HCT116 (cell line): ENCODE measurements around the gene ADAP2. TPM values are rescaled to one million over a fixed set of nuclear protein-coding genes. Genes with fewer than 3 reads are reported as not detected.

Experiments
- ATAC-seq: fragments of 200-7000 bp; cut with Tn5 transposase; 2 replicates; pipeline ENCODE4 v1.9.1; 2020; ENCODE audit warnings: mild to moderate bottlenecking, moderate library complexity
- BruUV-seq: library from RNA; stranded (reverse); fragments of 400-500 nt; replicated peaks from 2 replicates; lab custom pipeline; 2021; lab: Mats Ljungman, UMichigan
- CTCF ChIA-PET: fragments of 300-600 bp; sonication (Branson Sonifier 250); formaldehyde crosslinking; loops from one replicate; lab custom pipeline; 2021; ENCODE audit warnings: antibody characterized with exemption; lab: Charles Lee
- POLR2A ChIA-PET: fragments of 300-600, 350-600 bp; sonication (Branson Sonifier 250); formaldehyde crosslinking; loops from one replicate; lab custom pipeline; 2021; ENCODE audit warnings: antibody characterized with exemption; lab: Charles Lee
- RAD21 ChIA-PET, 2 experiments: fragments of 300-600 bp; sonication (Branson Sonifier 250); formaldehyde crosslinking; loops; one replicate each; lab custom pipeline; 2023; ENCODE audit warnings: low total read pairs in 2 of 2; ENCODE audit not compliant: uncharacterized antibody in 2 of 2, unreplicated experiment in 2 of 2, low non-redundant PET in 1 of 2; lab: Charles Lee
- DNase-seq: peaks from one replicate; pipeline ENCODE4 v3.0.0-alpha.2; 2010; ENCODE audit warnings: low read depth, low spot score
- H2AFZ ChIP-seq: fragments of 200-600 bp; shearing (Covaris generic), sonication (generic); 2 replicates; pipeline ENCODE4 v1.6.1; 2017; ENCODE audit warnings: low read depth, mixed run types, mixed read lengths, antibody characterized with exemption, low read length; ENCODE audit not compliant: poor library complexity, severe bottlenecking
- H3K27ac ChIP-seq: 2 replicates; pipeline ENCODE4 v1.5.1; 2012; ENCODE audit warnings: low read depth, low read length
- H3K27me3 ChIP-seq: fragments of 200-600 bp; sonication (generic); 2 replicates; pipeline ENCODE4 v1.6.1; 2016; ENCODE audit warnings: mixed run types, low read length, mixed read lengths; ENCODE audit not compliant: insufficient read depth
- H3K36me3 ChIP-seq, 2 experiments: fragments of 200-500 bp in 1 of 2; fragments of 200-600 bp in 1 of 2; sonication (Bioruptor generic) in 1 of 2; sonication (generic) in 1 of 2; 2 replicates each; pipeline versions ENCODE4 v1.5.1 to v1.6.1; 2014 to 2016; ENCODE audit warnings: low read length in 2 of 2, inconsistent platforms in 1 of 2, mixed read lengths in 1 of 2, mixed run types in 1 of 2; ENCODE audit not compliant: insufficient read depth in 2 of 2, control insufficient read depth in 1 of 2
- H3K4me1 ChIP-seq, 2 experiments: fragments of 200-600 bp in 1 of 2; sonication (generic) in 1 of 2; 2 replicates each; pipeline versions ENCODE4 v1.5.1 to v1.6.1; 2012 to 2017; ENCODE audit warnings: low read length in 2 of 2, inconsistent platforms in 1 of 2, mild to moderate bottlenecking in 1 of 2, mixed read lengths in 1 of 2, mixed run types in 1 of 2, moderate library complexity in 1 of 2; ENCODE audit not compliant: insufficient read depth in 2 of 2, control insufficient read depth in 1 of 2
- H3K4me2 ChIP-seq: fragments of 200-600 bp; sonication (generic); 2 replicates; pipeline ENCODE4 v1.6.1; 2017; ENCODE audit warnings: mixed run types, low read length, mixed read lengths
- H3K4me3 ChIP-seq, 2 experiments: fragments of 200-600 bp in 1 of 2; sonication (generic) in 1 of 2; replicated peaks in 1 of 2; 2 replicates each; pipeline ENCODE4 v1.5.1; 2011 to 2016; ENCODE audit warnings: low read length in 2 of 2, control low read depth in 1 of 2, low read depth in 1 of 2, mild to moderate bottlenecking in 1 of 2, mixed read lengths in 1 of 2, mixed run types in 1 of 2
- H3K79me2 ChIP-seq: fragments of 200-600 bp; sonication (generic); 2 replicates; pipeline ENCODE4 v1.6.1; 2017; ENCODE audit warnings: mild to moderate bottlenecking, mixed run types, low read length, moderate library complexity, mixed read lengths; ENCODE audit not compliant: insufficient read depth
- H3K9ac ChIP-seq: fragments of 200-600 bp; sonication (generic); 2 replicates; pipeline ENCODE4 v1.6.1; 2016; ENCODE audit warnings: low read length, mixed read lengths
- H3K9me2 ChIP-seq: fragments of 200-600 bp; sonication (generic), shearing (Covaris generic); 2 replicates; pipeline ENCODE4 v1.6.1; 2017; ENCODE audit warnings: mixed run types, mild to moderate bottlenecking, moderate library complexity; ENCODE audit not compliant: insufficient read depth
- H3K9me3 ChIP-seq, 2 experiments: fragments of 200-500 bp in 1 of 2; fragments of 200-600 bp in 1 of 2; sonication (Bioruptor generic) in 1 of 2; sonication (generic) in 1 of 2; 2 replicates each; pipeline ENCODE4 v1.6.1; 2014 to 2017; ENCODE audit warnings: low read length in 2 of 2, mixed read lengths in 2 of 2, inconsistent platforms in 1 of 2, low read depth in 1 of 2, mild to moderate bottlenecking in 1 of 2, mixed run types in 1 of 2, moderate library complexity in 1 of 2; ENCODE audit not compliant: control insufficient read depth in 1 of 2, insufficient read depth in 1 of 2
- H4K20me1 ChIP-seq: fragments of 200-600 bp; sonication (generic), shearing (Covaris generic); 2 replicates; pipeline ENCODE4 v1.6.1; 2017; ENCODE audit warnings: mixed run types, mild to moderate bottlenecking, moderate library complexity; ENCODE audit not compliant: insufficient read depth
- ATF3 ChIP-seq: IDR thresholded peaks from 2 replicates; pipeline ENCODE4 v1.6.1; 2012
- CBX3 ChIP-seq: IDR thresholded peaks from 2 replicates; pipeline ENCODE4 v1.6.1; 2012; ENCODE audit warnings: low read depth
- CEBPB ChIP-seq: IDR thresholded peaks from 2 replicates; pipeline ENCODE4 v1.6.1; 2012; ENCODE audit warnings: low read depth
- CTCF ChIP-seq, 3 experiments: fragments of 200-600 bp in 1 of 3; sonication (generic) in 1 of 3; IDR thresholded peaks in 2 of 3; conservative IDR thresholded peaks in 1 of 3; 2 replicates each; pipeline ENCODE4 v1.5.1; 2012 to 2017; ENCODE audit warnings: low read depth in 2 of 3, low read length in 2 of 3, antibody characterized with exemption in 1 of 3, borderline replicate concordance in 1 of 3, control low read depth in 1 of 3, mild to moderate bottlenecking in 1 of 3, mixed read lengths in 1 of 3, mixed run types in 1 of 3, moderate library complexity in 1 of 3; ENCODE audit not compliant: insufficient read depth in 1 of 3
- EGR1 ChIP-seq: IDR thresholded peaks from 2 replicates; pipeline ENCODE4 v1.6.1; 2012; ENCODE audit warnings: low read depth
- ELF1 ChIP-seq: IDR thresholded peaks from 2 replicates; pipeline ENCODE4 v1.6.1; 2012; ENCODE audit warnings: low read depth, borderline replicate concordance
- EZH2 ChIP-seq: fragments of 200-600 bp; sonication (generic); IDR thresholded peaks from 2 replicates; pipeline ENCODE4 v1.6.1; 2017; ENCODE audit warnings: antibody characterized with exemption, mixed run types
- EZH2phosphoT487 ChIP-seq: fragments of 200-600 bp; IDR thresholded peaks from 2 replicates; pipeline ENCODE4 v1.6.1; 2018; ENCODE audit warnings: antibody characterized with exemption, borderline replicate concordance
- FOSL1 ChIP-seq: IDR thresholded peaks from 2 replicates; pipeline ENCODE4 v1.6.1; 2012; ENCODE audit warnings: low read depth
- JUND ChIP-seq: IDR thresholded peaks from 2 replicates; pipeline ENCODE4 v1.6.1; 2012
- MAX ChIP-seq: IDR thresholded peaks from 2 replicates; pipeline ENCODE4 v1.6.1; 2012
- POLR2A ChIP-seq: IDR thresholded peaks from 2 replicates; pipeline ENCODE4 v1.7.0; 2011; ENCODE audit warnings: borderline replicate concordance; ENCODE audit not compliant: insufficient read depth, insufficient read length; ENCODE audit errors: extremely low read depth
- POLR2AphosphoS5 ChIP-seq: IDR thresholded peaks from 2 replicates; pipeline ENCODE4 v1.6.1; 2011; ENCODE audit warnings: mild to moderate bottlenecking, low read depth, low read length, moderate library complexity
- RAD21 ChIP-seq: IDR thresholded peaks from 2 replicates; pipeline ENCODE4 v1.6.1; 2012; ENCODE audit warnings: low read depth, mild to moderate bottlenecking
- REST ChIP-seq: IDR thresholded peaks from 2 replicates; pipeline ENCODE4 v1.6.1; 2012; ENCODE audit warnings: low read depth
- SIN3A ChIP-seq: IDR thresholded peaks from 2 replicates; pipeline ENCODE4 v1.6.1; 2012; ENCODE audit warnings: low read depth
- SP1 ChIP-seq: IDR thresholded peaks from 2 replicates; pipeline ENCODE4 v1.6.1; 2012; ENCODE audit warnings: low read depth
- TCF7L2 ChIP-seq: IDR thresholded peaks from 2 replicates; pipeline ENCODE4 v1.7.0; 2011; ENCODE audit warnings: borderline replicate concordance, inconsistent platforms; ENCODE audit not compliant: insufficient read depth, insufficient read length; ENCODE audit errors: extremely low read depth
- ZFX ChIP-seq: fragments of 450-650 bp; IDR thresholded peaks from 2 replicates; pipeline ENCODE4 v1.6.1; 2017
- ZNF274 ChIP-seq: fragments of 200-500 bp; sonication (Bioruptor generic); IDR thresholded peaks from 2 replicates; pipeline ENCODE4 v1.6.1; 2014; ENCODE audit warnings: mild to moderate bottlenecking, low read depth, low read length, inconsistent platforms
- intact Hi-C: fragments of 100-400 bp; cut with micrococcal nuclease; formaldehyde crosslinking; loops from 2 replicates; pipeline ENCODE4 v1.10.0; 2022
- total RNA-seq: library from RNA; stranded (reverse); gene quantifications from one replicate; pipeline ENCODE4 v1.2.1, GENCODE V29; 2021; ENCODE audit not compliant: unreplicated experiment

Gene ADAP2
- total RNA-seq, 1 experiment from 2014 or later: 17.2 TPM

- no peaks in the 10 kb centered on the region for H3K79me2 ChIP-seq
- DNase-seq (no peak), ATAC-seq (no peak)
- no peaks in the 10 kb centered on the region for H4K20me1 ChIP-seq
- ChIA-PET RAD21 (no interaction called here), POLR2A (no interaction called here), CTCF (no interaction called here)
- H3K9ac ChIP-seq: no peak overlapping the region
- intact Hi-C loops: no loop called here
- H2AFZ ChIP-seq: no peak overlapping the region
- TF ChIP-seq TCF7L2: no peak
- no peak for TF ChIP-seq ATF3
- TF ChIP-seq EZH2: no peak
- no peak for TF ChIP-seq SP1
- TF ChIP-seq ZFX: no peak
- no peak for TF ChIP-seq EZH2phosphoT487
- no peak for TF ChIP-seq FOSL1
- no peak for TF ChIP-seq EGR1
- no peak for TF ChIP-seq POLR2AphosphoS5
- no peak for TF ChIP-seq REST
- no peak for TF ChIP-seq ZNF274
- no peak for TF ChIP-seq POLR2A
- no peak for TF ChIP-seq ELF1
- no peak for TF ChIP-seq RAD21
- TF ChIP-seq MAX: no peak
- TF ChIP-seq CBX3: no peak
- TF ChIP-seq SIN3A: no peak
- no peak for TF ChIP-seq JUND
- TF ChIP-seq CTCF (IDR thresholded peaks at IDR 0.05 in 2 of 3, conservative IDR thresholded peaks at IDR 0.05 in 1 of 3; ENCODE audit: borderline replicate concordance in 1 of 3, insufficient read depth in 1 of 3, low read depth in 2 of 3, low read length in 2 of 3): no peak
- no peak for TF ChIP-seq CEBPB
- no peaks in the 10 kb centered on the region for H3K9me3 ChIP-seq
- H3K4me1 ChIP-seq: no peaks in the 10 kb centered on the region
- no peak overlapping the region for H3K4me2 ChIP-seq
- no peaks in the 10 kb centered on the region for H3K27me3 ChIP-seq
- no peaks in the 10 kb centered on the region for H3K9me2 ChIP-seq
- no TSS peak for BruUV-seq
- no peak overlapping the region for H3K27ac ChIP-seq
- no peaks in the 10 kb centered on the region; a peak in 1 of 4 replicates for H3K36me3 ChIP-seq
- no peak overlapping the region for H3K4me3 ChIP-seq
Measured at GRCh38 chr17:30927756-30928155, 6.0 kb downstream of the ADAP2 start.
